ENCODE measurements around the gene AP1G2.
"Not testable (repeated sequence)": the region's sequence is repeated elsewhere in the genome, so short reads cannot be mapped to it uniquely, and the experiment has no call there.

AP1G2 gene

GRCh38 chr14:23567186-23568020 is at the start of gene AP1G2:
TSS of gene AP1G2 (minus strand) at chr14:23567791. CDS start at chr14:23567314, 477 bp downstream.
- DNase-seq (ENCODE audit: low read depth): peak; percentile 90

- no peak for DNase-seq (ENCODE audit: low read depth)
These were observed 48.3 kb upstream of the AP1G2 start for GRCh38 chr14:23615856-23616255.

- no peak for DNase-seq (ENCODE audit: low read depth)
These were observed 46.8 kb upstream of the AP1G2 start for GRCh38 chr14:23614395-23614828.

GRCh38 chr14:23613242-23614070 is 45.9 kb upstream of the AP1G2 start:
- no peak for DNase-seq (ENCODE audit: low read depth)

- DNase-seq (ENCODE audit: low read depth): no peak
These were observed 45.2 kb upstream of the AP1G2 start for GRCh38 chr14:23612802-23613201.

GRCh38 chr14:23612354-23612732 is 44.8 kb upstream of the AP1G2 start:
- DNase-seq (ENCODE audit: low read depth): no peak

GRCh38 chr14:23610815-23611289 is 43.3 kb upstream of the AP1G2 start:
- no peak for DNase-seq (ENCODE audit: low read depth)

GRCh38 chr14:23610090-23610814 is 42.7 kb upstream of the AP1G2 start:
- DNase-seq (ENCODE audit: low read depth): no peak

- DNase-seq (ENCODE audit: low read depth): not testable (repeated sequence)
These were observed 42.0 kb upstream of the AP1G2 start for GRCh38 chr14:23609411-23610089.

GRCh38 chr14:23609001-23609400 is 41.4 kb upstream of the AP1G2 start:
- no peak for DNase-seq (ENCODE audit: low read depth)

GRCh38 chr14:23608454-23608853 is 40.9 kb upstream of the AP1G2 start:
- DNase-seq (ENCODE audit: low read depth): no peak

- DNase-seq (ENCODE audit: low read depth): peak; percentile 15
These were observed 38.5 kb upstream of the AP1G2 start for GRCh38 chr14:23605931-23606585.

GRCh38 chr14:23604675-23605170 is 37.1 kb upstream of the AP1G2 start:
- DNase-seq (ENCODE audit: low read depth): no peak

- no peak for DNase-seq (ENCODE audit: low read depth)
These were observed 36.6 kb upstream of the AP1G2 start for GRCh38 chr14:23604148-23604547.

GRCh38 chr14:23603103-23603502 is 35.5 kb upstream of the AP1G2 start:
- no peak for DNase-seq (ENCODE audit: low read depth)

GRCh38 chr14:23602181-23603095 is 34.8 kb upstream of the AP1G2 start:
- DNase-seq (ENCODE audit: low read depth): no peak

GRCh38 chr14:23601845-23602180 is 34.2 kb upstream of the AP1G2 start:
- no peak for DNase-seq (ENCODE audit: low read depth)

- DNase-seq (ENCODE audit: low read depth): no peak
These were observed 33.8 kb upstream of the AP1G2 start for GRCh38 chr14:23601424-23601823.

- no peak for DNase-seq (ENCODE audit: low read depth)
These were observed 33.2 kb upstream of the AP1G2 start for GRCh38 chr14:23600806-23601205.

- DNase-seq (ENCODE audit: low read depth): no peak
These were observed 32.7 kb upstream of the AP1G2 start for GRCh38 chr14:23600322-23600707.
